Trophoblast cell (in vitro differentiated cells and primary cell): ENCODE results near the gene EXOSC5.

Source experiments
- DNase-seq, 2 donors: peaks; one replicate each; pipeline ENCODE4 v3.0.0-alpha.2; 2016
- H2AFZ ChIP-seq: 2 replicates; pipeline ENCODE4 v1.6.1; 2013; ENCODE audit warnings: low read length, moderate library complexity, mild to moderate bottlenecking; ENCODE audit not compliant: insufficient read depth, poor library complexity
- H2AK5ac ChIP-seq: 2 replicates; pipeline ENCODE4 v1.6.1; 2013; ENCODE audit warnings: mild to moderate bottlenecking, low read length
- H2BK120ac ChIP-seq: 2 replicates; pipeline ENCODE4 v1.6.1; 2013; ENCODE audit warnings: low read length, mild to moderate bottlenecking, moderate library complexity; ENCODE audit not compliant: insufficient read depth, poor library complexity
- H2BK12ac ChIP-seq: 2 replicates; pipeline ENCODE4 v1.6.1; 2013; ENCODE audit warnings: mild to moderate bottlenecking, low read length, moderate library complexity
- H2BK5ac ChIP-seq: 2 replicates; pipeline ENCODE4 v1.6.1; 2013; ENCODE audit warnings: low read length, low read depth, moderate library complexity, mild to moderate bottlenecking; ENCODE audit not compliant: poor library complexity
- H3K14ac ChIP-seq: 2 replicates; pipeline ENCODE4 v1.6.1; 2013; ENCODE audit warnings: mild to moderate bottlenecking, low read length
- H3K18ac ChIP-seq: 2 replicates; pipeline ENCODE4 v1.6.1; 2013; ENCODE audit warnings: mild to moderate bottlenecking, low read length
- H3K23ac ChIP-seq: 2 replicates; pipeline ENCODE4 v1.6.1; 2013; ENCODE audit warnings: low read length
- H3K27ac ChIP-seq: 2 replicates; pipeline ENCODE4 v1.5.1; 2013; ENCODE audit warnings: low read depth, mild to moderate bottlenecking, inconsistent platforms, low read length, moderate library complexity
- H3K27me3 ChIP-seq: 2 replicates; pipeline ENCODE4 v1.6.1; 2013; ENCODE audit warnings: inconsistent platforms, mild to moderate bottlenecking, low read length, moderate library complexity; ENCODE audit not compliant: insufficient read depth
- H3K36me3 ChIP-seq, 2 experiments: 1 replicate in 1 of 2; 2 replicates in 1 of 2; pipeline ENCODE4 v1.6.1; 2013; ENCODE audit warnings: low read length in 2 of 2, mild to moderate bottlenecking in 2 of 2, moderate library complexity in 1 of 2; ENCODE audit not compliant: insufficient read depth in 2 of 2, control insufficient read depth in 1 of 2
- H3K4ac ChIP-seq: 2 replicates; pipeline ENCODE4 v1.6.1; 2013; ENCODE audit warnings: low read depth, mild to moderate bottlenecking, low read length, moderate library complexity
- H3K4me1 ChIP-seq, 2 experiments: 1 replicate in 1 of 2; 2 replicates in 1 of 2; pipeline ENCODE4 v1.6.1; 2013; ENCODE audit warnings: low read length in 2 of 2, mild to moderate bottlenecking in 2 of 2, moderate library complexity in 1 of 2; ENCODE audit not compliant: insufficient read depth in 2 of 2, control insufficient read depth in 1 of 2
- H3K4me2 ChIP-seq: 2 replicates; pipeline ENCODE4 v1.6.1; 2013; ENCODE audit warnings: inconsistent platforms, mild to moderate bottlenecking, low read length, moderate library complexity
- H3K4me3 ChIP-seq: 2 replicates; pipeline ENCODE4 v1.5.1; 2013; ENCODE audit warnings: mild to moderate bottlenecking, low read depth, low read length, inconsistent platforms
- H3K79me1 ChIP-seq: one replicate; pipeline ENCODE4 v1.6.1; 2013; ENCODE audit warnings: low read length
- H3K79me2 ChIP-seq: 2 replicates; pipeline ENCODE4 v1.6.1; 2013; ENCODE audit warnings: low read length, mild to moderate bottlenecking; ENCODE audit not compliant: control insufficient read depth, insufficient read depth, poor library complexity
- H3K9ac ChIP-seq: 2 replicates; pipeline ENCODE4 v1.6.1; 2013; ENCODE audit warnings: mild to moderate bottlenecking, low read length
- H3K9me3 ChIP-seq: 2 replicates; pipeline ENCODE4 v1.6.1; 2013; ENCODE audit warnings: low read depth, mild to moderate bottlenecking, control low read depth, inconsistent platforms, low read length; ENCODE audit not compliant: insufficient read depth
- H4K12ac ChIP-seq: 2 replicates; pipeline ENCODE4 v1.6.1; 2013; ENCODE audit warnings: low read depth, mild to moderate bottlenecking, low read length, moderate library complexity
- H4K8ac ChIP-seq: 2 replicates; pipeline ENCODE4 v1.6.1; 2013; ENCODE audit warnings: low read depth, mild to moderate bottlenecking, low read length, moderate library complexity
- H4K91ac ChIP-seq: one replicate; pipeline ENCODE4 v1.6.1; 2013; ENCODE audit warnings: low read depth, mild to moderate bottlenecking, low read length, moderate library complexity
- WGBS: extraction: QIAGEN DNeasy Blood & Tissue Kit; methylation state at CpG from one replicate; pipeline ENCODE4 v1.1.7; 2013; ENCODE audit warnings: missing lambda C conversion rate; ENCODE audit not compliant: insufficient read length, insufficient coverage; ENCODE audit errors: extremely low coverage; 5-methylcytosine and 5-hydroxymethylcytosine counted together

Gene EXOSC5

GRCh38 chr19:41402010-41402409 lies 4.9 kb upstream of the EXOSC5 start:
- H4K8ac ChIP-seq = no peak overlapping the region
- H2BK5ac ChIP-seq = no peak overlapping the region
- H3K9me3 ChIP-seq = no peaks in the 10 kb centered on the region
- peaks cover 5% of the 10 kb centered on the region for H3K79me2 ChIP-seq
- no peaks in the 10 kb centered on the region for H3K36me3 ChIP-seq
- no peak overlapping the region for H2BK120ac ChIP-seq
- H3K4me2 ChIP-seq = no peak overlapping the region
- no peak overlapping the region for H3K4me3 ChIP-seq
- no peak overlapping the region for H3K14ac ChIP-seq
- no peak overlapping the region for H3K9ac ChIP-seq
- no peak overlapping the region for H3K18ac ChIP-seq
- no peak overlapping the region for H4K91ac ChIP-seq
- H2AK5ac ChIP-seq = no peak overlapping the region
- H2AFZ ChIP-seq = no peak overlapping the region
- no peak overlapping the region for H3K23ac ChIP-seq
- no peak overlapping the region for H3K27ac ChIP-seq
- H3K27me3 ChIP-seq = no peaks in the 10 kb centered on the region
- H3K4ac ChIP-seq = no peak overlapping the region
- no peak for DNase-seq
- H2BK12ac ChIP-seq = no peak overlapping the region
- no peak overlapping the region for H4K12ac ChIP-seq
- no CpG with 5 or more reads among the region's 3 CpGs for WGBS
- H3K79me1 ChIP-seq = peaks cover 4% of the 10 kb centered on the region
- peaks cover 3% of the 10 kb centered on the region in 2 experiments for H3K4me1 ChIP-seq

- no peak overlapping the region for H3K27ac ChIP-seq
- H3K4me1 ChIP-seq = peaks cover 3% of the 10 kb centered on the region in 2 experiments
- H4K12ac ChIP-seq = no peak overlapping the region
- no peaks in the 10 kb centered on the region for H3K27me3 ChIP-seq
- peaks cover 5% of the 10 kb centered on the region for H3K79me2 ChIP-seq
- H3K4me3 ChIP-seq = no peak overlapping the region
- no CpG with 5 or more reads among the region's 4 CpGs for WGBS
- no peak overlapping the region for H3K4ac ChIP-seq
- peaks cover 4% of the 10 kb centered on the region for H3K79me1 ChIP-seq
- no peak overlapping the region for H3K23ac ChIP-seq
- H2BK5ac ChIP-seq = no peak overlapping the region
- H2AK5ac ChIP-seq = no peak overlapping the region
- H3K4me2 ChIP-seq = no peak overlapping the region
- no peaks in the 10 kb centered on the region for H3K36me3 ChIP-seq
- no peak overlapping the region for H4K8ac ChIP-seq
- H3K14ac ChIP-seq = no peak overlapping the region
- H4K91ac ChIP-seq = no peak overlapping the region
- no peak overlapping the region for H2BK12ac ChIP-seq
- no peak overlapping the region for H3K9ac ChIP-seq
- H2AFZ ChIP-seq = no peak overlapping the region
- H2BK120ac ChIP-seq = no peak overlapping the region
- H3K18ac ChIP-seq = no peak overlapping the region
- H3K9me3 ChIP-seq = no peaks in the 10 kb centered on the region
- no peak for DNase-seq
These were observed 4.3 kb upstream of the EXOSC5 start for GRCh38 chr19:41401483-41401882.

- Histone ChIP-seq H3K36me3 (no peaks in the 10 kb centered on the region), H4K8ac (no peak overlapping the region), H3K23ac (no peak overlapping the region), H3K27ac (no peak overlapping the region), H3K9me3 (no peaks in the 10 kb centered on the region), H3K79me1 (peaks cover 4% of the 10 kb centered on the region), H4K91ac (no peak overlapping the region), H3K14ac (no peak overlapping the region), H2BK12ac (no peak overlapping the region), H3K79me2 (peaks cover 5% of the 10 kb centered on the region), H3K18ac (no peak overlapping the region), H3K4me1 (peaks cover 3% of the 10 kb centered on the region in 2 experiments), H2BK120ac (no peak overlapping the region), H3K9ac (no peak overlapping the region), H3K4me2 (no peak overlapping the region), H3K4me3 (no peak overlapping the region), H3K27me3 (no peaks in the 10 kb centered on the region), H3K4ac (no peak overlapping the region), H2BK5ac (no peak overlapping the region), H2AFZ (no peak overlapping the region), H4K12ac (no peak overlapping the region), H2AK5ac (no peak overlapping the region)
- no CpG with 5 or more reads among the region's 2 CpGs for whole genome bisulfite sequencing
- DNase-seq = no peak
These were observed 2.4 kb upstream of the EXOSC5 start for GRCh38 chr19:41399525-41399924.

- H3K27ac ChIP-seq = no peak overlapping the region
- DNase-seq = no peak
These were observed 1.9 kb upstream of the EXOSC5 start for GRCh38 chr19:41399091-41399490.

More at GRCh38 chr19:41399091-41399490, 1.9 kb upstream of the EXOSC5 start:
- Histone ChIP-seq H2BK120ac (no peak overlapping the region), H3K14ac (no peak overlapping the region), H3K9me3 (no peaks in the 10 kb centered on the region), H3K18ac (no peak overlapping the region), H2AK5ac (no peak overlapping the region), H2BK12ac (no peak overlapping the region), H3K27me3 (no peaks in the 10 kb centered on the region), H3K4me3 (no peak overlapping the region), H4K12ac (no peak overlapping the region), H4K91ac (no peak overlapping the region), H3K4me1 (peaks cover 3% of the 10 kb centered on the region in 2 experiments), H3K9ac (no peak overlapping the region), H3K79me1 (peaks cover 4% of the 10 kb centered on the region), H2AFZ (no peak overlapping the region), H3K23ac (no peak overlapping the region), H3K4ac (no peak overlapping the region), H3K4me2 (no peak overlapping the region), H4K8ac (no peak overlapping the region), H3K79me2 (peaks cover 5% of the 10 kb centered on the region), H2BK5ac (no peak overlapping the region), H3K36me3 (no peaks in the 10 kb centered on the region)
- WGBS = no CpG with 5 or more reads among the region's 3 CpGs
